GM18499 (cell line): ENCODE results near the gene DPEP1.
"Not testable (repeated sequence)": the region's sequence is repeated elsewhere in the genome, so short reads cannot be mapped to it uniquely, and the experiment has no call there.

Experiments used
- ATAC-seq: cut with Tn5 transposase; IDR thresholded peaks from one replicate; pipeline ENCODE4 v1.9.1; 2021; ENCODE audit warnings: moderate number of reproducible peaks; ENCODE audit not compliant: insufficient read depth, unreplicated experiment

The DPEP1 gene

GRCh38 chr16:89613231-89613953 lies at the start of gene DPEP1:
TSS of gene DPEP1 (plus strand) at chr16:89613642. CDS start at chr16:89630411, 16,769 bp downstream.
- no peak for ATAC-seq

- ATAC-seq, result no peak
These were observed 48.8 kb upstream of the DPEP1 start for GRCh38 chr16:89564476-89565255.

- ATAC-seq, result no peak
These were observed 48.3 kb upstream of the DPEP1 start for GRCh38 chr16:89565256-89565505.

GRCh38 chr16:89565506-89566372 lies 47.7 kb upstream of the DPEP1 start:
- no peak for ATAC-seq

- ATAC-seq, result no peak
These were observed 45.5 kb upstream of the DPEP1 start for GRCh38 chr16:89567656-89568594.

GRCh38 chr16:89569506-89570341 lies 43.7 kb upstream of the DPEP1 start:
- no peak for ATAC-seq

- ATAC-seq, result no peak
These were observed 43.0 kb upstream of the DPEP1 start for GRCh38 chr16:89570342-89570923.

- ATAC-seq, result not testable (repeated sequence)
These were observed 42.4 kb upstream of the DPEP1 start for GRCh38 chr16:89570983-89571598.

- no peak for ATAC-seq
These were observed 41.8 kb upstream of the DPEP1 start for GRCh38 chr16:89571636-89572035.

- ATAC-seq, result no peak
These were observed 41.4 kb upstream of the DPEP1 start for GRCh38 chr16:89572073-89572484.

- no peak for ATAC-seq
These were observed 40.8 kb upstream of the DPEP1 start for GRCh38 chr16:89572485-89573205.

GRCh38 chr16:89573826-89574680 lies 39.4 kb upstream of the DPEP1 start:
- no peak for ATAC-seq

- ATAC-seq, result no peak
These were observed 38.7 kb upstream of the DPEP1 start for GRCh38 chr16:89574681-89575246.

- no peak for ATAC-seq
These were observed 37.9 kb upstream of the DPEP1 start, which contains the start of gene CPNE7 for GRCh38 chr16:89575247-89576152. TSS of gene CPNE7 (plus strand) at chr16:89575758. CDS start at chr16:89575898, 140 bp downstream.
